IgD-negative memory B cell (primary cell): ENCODE results near the gene GRIA2. TPM values are rescaled to one million over a fixed set of nuclear protein-coding genes. Genes with fewer than 3 reads are reported as not detected.

Experiments
- H3K27ac Mint-ChIP-seq, 3 donors: one replicate each; pipeline ENCODE4 v1.8.0; 2020 to 2022; ENCODE audit warnings: mild to moderate bottlenecking in 3 of 3, mixed read lengths in 3 of 3, moderate library complexity in 1 of 3
- H3K27me3 Mint-ChIP-seq: one replicate; pipeline ENCODE4 v1.8.0; 2021; ENCODE audit warnings: mixed read lengths
- H3K36me3 Mint-ChIP-seq: one replicate; pipeline ENCODE4 v1.8.0; 2020; ENCODE audit warnings: mild to moderate bottlenecking, mixed read lengths
- H3K4me1 Mint-ChIP-seq, 3 donors: one replicate each; pipeline ENCODE4 v1.8.0; 2020 to 2022; ENCODE audit warnings: mixed read lengths in 3 of 3, mild to moderate bottlenecking in 1 of 3
- H3K4me3 Mint-ChIP-seq, 4 donors: one replicate each; pipeline ENCODE4 v1.8.0; 2020 to 2022; ENCODE audit warnings: mild to moderate bottlenecking in 4 of 4, mixed read lengths in 4 of 4, moderate library complexity in 3 of 4
- H3K9me3 Mint-ChIP-seq, 3 donors: one replicate each; pipeline ENCODE4 v1.8.0; 2020 to 2021; ENCODE audit warnings: mixed read lengths in 3 of 3, mild to moderate bottlenecking in 1 of 3
- polyA plus RNA-seq: library from polyadenylated mRNA; unstranded; fragments of 300-500 nt; fragmentation: Illumina TruSeq; gene quantifications from one replicate; pipeline ENCODE4 v1.2.3, GENCODE V29; 2021

Gene GRIA2
- polyA plus RNA-seq, 1 donor from 2014 or later = not detected

GRCh38 chr4:157372154-157372553 is 151.6 kb downstream of the GRIA2 start:
- Mint-ChIP-seq H3K9me3 (peaks cover 0 to 4% (median 3%) of the 10 kb centered on the region in 3 donors), H3K27me3 (no peaks in the 10 kb centered on the region), H3K27ac (no peak overlapping the region), H3K36me3 (peaks cover 1% of the 10 kb centered on the region), H3K4me3 (no peak overlapping the region), H3K4me1 (no peaks in the 10 kb centered on the region)

GRCh38 chr4:157372567-157372966 is 152.0 kb downstream of the GRIA2 start:
- no peaks in the 10 kb centered on the region for H3K4me1 Mint-ChIP-seq
- peaks cover 0 to 4% (median 3%) of the 10 kb centered on the region in 3 donors for H3K9me3 Mint-ChIP-seq
- no peak overlapping the region for H3K4me3 Mint-ChIP-seq
- no peak overlapping the region for H3K27ac Mint-ChIP-seq
- H3K36me3 Mint-ChIP-seq = peaks cover 1% of the 10 kb centered on the region
- H3K27me3 Mint-ChIP-seq = no peaks in the 10 kb centered on the region

- H3K27me3 Mint-ChIP-seq = no peaks in the 10 kb centered on the region
- H3K4me1 Mint-ChIP-seq = no peaks in the 10 kb centered on the region
- no peak overlapping the region for H3K4me3 Mint-ChIP-seq
- peaks cover 0 to 13% (median 3%) of the 10 kb centered on the region in 3 donors for H3K9me3 Mint-ChIP-seq
- H3K27ac Mint-ChIP-seq = no peak overlapping the region
- H3K36me3 Mint-ChIP-seq = peaks cover 2% of the 10 kb centered on the region
Observed at GRCh38 chr4:157389741-157390140, 169.2 kb downstream of the GRIA2 start.

GRCh38 chr4:157405070-157405469 is 184.5 kb downstream of the GRIA2 start:
- no peak overlapping the region for H3K4me3 Mint-ChIP-seq
- no peaks in the 10 kb centered on the region for H3K36me3 Mint-ChIP-seq
- H3K4me1 Mint-ChIP-seq = no peaks in the 10 kb centered on the region
- no peaks in the 10 kb centered on the region for H3K27me3 Mint-ChIP-seq
- no peak overlapping the region for H3K27ac Mint-ChIP-seq
- H3K9me3 Mint-ChIP-seq = peaks cover 2 to 8% (median 2%) of the 10 kb centered on the region in 3 donors

Other genes starting within 250 kb of the GRIA2 start
- not detected for gene PDGFC, start 248.9 kb upstream of the GRIA2 start, polyA plus RNA-seq
- not detected for gene GLRB, start 144.6 kb upstream of the GRIA2 start, polyA plus RNA-seq